ENCODE measurements around the gene OR4D9.

DNA sequence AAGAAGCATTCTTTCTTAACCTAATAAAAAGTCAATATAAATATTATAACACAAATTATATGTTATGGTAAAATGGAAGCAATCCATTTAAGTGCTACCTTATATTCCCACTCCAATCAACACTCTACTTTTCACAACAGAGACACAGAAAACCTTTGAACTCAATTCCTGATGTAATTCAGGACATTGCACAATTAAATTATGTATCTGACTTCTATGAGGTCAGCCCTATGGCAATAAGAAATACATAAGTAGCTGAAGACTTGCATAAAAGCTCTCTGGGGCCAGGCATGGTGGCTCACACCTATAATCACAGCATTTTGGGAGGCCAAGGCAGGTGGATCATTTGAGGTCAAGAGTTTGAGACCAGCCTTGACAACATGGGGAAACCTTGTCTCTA lies 31.4 kb upstream of the OR4D9 start:
- TF ChIP-seq, protein P1, sequence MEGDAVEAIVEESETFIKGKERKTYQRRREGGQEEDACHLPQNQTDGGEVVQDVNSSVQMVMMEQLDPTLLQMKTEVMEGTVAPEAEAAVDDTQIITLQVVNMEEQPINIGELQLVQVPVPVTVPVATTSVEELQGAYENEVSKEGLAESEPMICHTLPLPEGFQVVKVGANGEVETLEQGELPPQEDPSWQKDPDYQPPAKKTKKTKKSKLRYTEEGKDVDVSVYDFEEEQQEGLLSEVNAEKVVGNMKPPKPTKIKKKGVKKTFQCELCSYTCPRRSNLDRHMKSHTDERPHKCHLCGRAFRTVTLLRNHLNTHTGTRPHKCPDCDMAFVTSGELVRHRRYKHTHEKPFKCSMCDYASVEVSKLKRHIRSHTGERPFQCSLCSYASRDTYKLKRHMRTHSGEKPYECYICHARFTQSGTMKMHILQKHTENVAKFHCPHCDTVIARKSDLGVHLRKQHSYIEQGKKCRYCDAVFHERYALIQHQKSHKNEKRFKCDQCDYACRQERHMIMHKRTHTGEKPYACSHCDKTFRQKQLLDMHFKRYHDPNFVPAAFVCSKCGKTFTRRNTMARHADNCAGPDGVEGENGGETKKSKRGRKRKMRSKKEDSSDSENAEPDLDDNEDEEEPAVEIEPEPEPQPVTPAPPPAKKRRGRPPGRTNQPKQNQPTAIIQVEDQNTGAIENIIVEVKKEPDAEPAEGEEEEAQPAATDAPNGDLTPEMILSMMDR (IDR thresholded peaks at IDR 0.05), result no peak
- no peak for TF ChIP-seq EZH2 (IDR thresholded peaks at IDR 0.05; ENCODE audit: borderline replicate concordance, insufficient read depth, low read depth, low read length, poor library complexity, severe bottlenecking)

All from B cell (primary cell).